IMR-90 (cell line): ENCODE results near the gene TMEM260. TPM values are rescaled to one million over a fixed set of nuclear protein-coding genes. Genes with fewer than 3 reads are reported as not detected.

Experiments used
- ATAC-seq: fragments of 200-7000 bp; cut with Tn5 transposase; 2 replicates; pipeline ENCODE4 v1.9.1; 2020; ENCODE audit warnings: low read depth, mild to moderate bottlenecking, moderate library complexity
- BruUV-seq: library from RNA; stranded (reverse); fragments of 400-500 nt; replicated peaks from 2 replicates; lab custom pipeline; 2021; lab: Mats Ljungman, UMichigan
- CTCF ChIA-PET: fragments of 300-600 bp; formaldehyde crosslinking; extraction: SDS; loops from one replicate; lab custom pipeline; 2021; ENCODE audit warnings: antibody characterized with exemption; lab: Yijun Ruan, JAX
- POLR2A ChIA-PET: fragments of 300-600 bp; sonication (Branson Sonifier 250); formaldehyde crosslinking; loops from one replicate; lab custom pipeline; 2022; ENCODE audit warnings: antibody characterized with exemption; ENCODE audit not compliant: unreplicated experiment; lab: Charles Lee
- DNase-seq: peaks from one replicate; pipeline ENCODE4 v3.0.0; 2013
- H2AFZ ChIP-seq: replicated peaks from 2 replicates; pipeline ENCODE3; 2013; ENCODE audit warnings: low read length, mild to moderate bottlenecking; ENCODE audit not compliant: poor library complexity
- H2AK5ac ChIP-seq: 2 replicates; pipeline ENCODE4 v1.6.1; 2013; ENCODE audit warnings: low read depth, low read length, inconsistent platforms
- H2AK9ac ChIP-seq: replicated peaks from 2 replicates; pipeline ENCODE3; 2013; ENCODE audit warnings: mild to moderate bottlenecking, low read depth, low read length, moderate library complexity; ENCODE audit not compliant: poor library complexity
- H2BK120ac ChIP-seq: 2 replicates; pipeline ENCODE4 v1.6.1; 2013; ENCODE audit warnings: low read depth, low read length, inconsistent platforms
- H2BK15ac ChIP-seq: 3 replicates; pipeline ENCODE4 v1.6.1; 2013; ENCODE audit warnings: low read depth, low read length, inconsistent platforms
- H2BK20ac ChIP-seq: 2 replicates; pipeline ENCODE4 v1.6.1; 2013; ENCODE audit warnings: low read depth, mild to moderate bottlenecking, inconsistent platforms, low read length, moderate library complexity
- H2BK5ac ChIP-seq: 2 replicates; pipeline ENCODE4 v1.6.1; 2013; ENCODE audit warnings: mild to moderate bottlenecking, low read depth, low read length, inconsistent platforms; ENCODE audit not compliant: poor library complexity, severe bottlenecking
- H3K14ac ChIP-seq: replicated peaks from 2 replicates; pipeline ENCODE4 v1.6.1; 2013; ENCODE audit warnings: low read depth, low read length, inconsistent platforms
- H3K18ac ChIP-seq: 2 replicates; pipeline ENCODE4 v1.6.1; 2013; ENCODE audit warnings: low read depth, low read length, control low read depth
- H3K23ac ChIP-seq: 2 replicates; pipeline ENCODE4 v1.6.1; 2013; ENCODE audit warnings: low read depth, low read length, inconsistent platforms
- H3K27ac ChIP-seq: 2 replicates; pipeline ENCODE4 v1.5.1; 2013; ENCODE audit warnings: mild to moderate bottlenecking, control low read depth, low read length; ENCODE audit not compliant: insufficient read depth
- H3K27me3 ChIP-seq: 2 replicates; pipeline ENCODE4 v1.6.1; 2013; ENCODE audit warnings: low read length; ENCODE audit not compliant: control insufficient read depth, insufficient read depth
- H3K36me3 ChIP-seq: 2 replicates; pipeline ENCODE4 v1.6.1; 2013; ENCODE audit warnings: low read length, mixed read lengths; ENCODE audit not compliant: control insufficient read depth, insufficient read depth
- H3K4ac ChIP-seq: 2 replicates; pipeline ENCODE4 v1.6.1; 2013; ENCODE audit warnings: low read depth, low read length, inconsistent platforms
- H3K4me1 ChIP-seq: 2 replicates; pipeline ENCODE4 v1.6.1; 2013; ENCODE audit warnings: low read length, mixed read lengths; ENCODE audit not compliant: control insufficient read depth, insufficient read depth
- H3K4me2 ChIP-seq: 2 replicates; pipeline ENCODE4 v1.6.1; 2013; ENCODE audit warnings: low read depth, mild to moderate bottlenecking, control low read depth, low read length, moderate library complexity
- H3K4me3 ChIP-seq: 2 replicates; pipeline ENCODE4 v1.5.1; 2013; ENCODE audit warnings: low read depth, mild to moderate bottlenecking, control low read depth, low read length, moderate library complexity; ENCODE audit not compliant: insufficient read depth
- H3K56ac ChIP-seq: 2 replicates; pipeline ENCODE4 v1.6.1; 2013; ENCODE audit warnings: low read length, inconsistent platforms; ENCODE audit not compliant: insufficient read depth; ENCODE audit errors: extremely low read depth
- H3K79me1 ChIP-seq, 2 experiments: 2 replicates each; pipeline ENCODE4 v1.6.1; 2013; ENCODE audit warnings: low read length in 2 of 2, inconsistent platforms in 1 of 2, low read depth in 1 of 2
- H3K9ac ChIP-seq: 2 replicates; pipeline ENCODE4 v1.6.1; 2013; ENCODE audit warnings: low read depth, low read length, control low read depth
- H3K9me1 ChIP-seq: 2 replicates; pipeline ENCODE4 v1.6.1; 2013; ENCODE audit warnings: low read length, inconsistent platforms; ENCODE audit not compliant: insufficient read depth
- H3K9me3 ChIP-seq: 2 replicates; pipeline ENCODE4 v1.6.1; 2013; ENCODE audit warnings: low read length; ENCODE audit not compliant: control insufficient read depth, insufficient read depth
- H4K20me1 ChIP-seq: 2 replicates; pipeline ENCODE4 v1.6.1; 2013; ENCODE audit warnings: low read length, inconsistent platforms; ENCODE audit not compliant: insufficient read depth
- H4K5ac ChIP-seq: 2 replicates; pipeline ENCODE4 v1.6.1; 2013; ENCODE audit warnings: mild to moderate bottlenecking, low read depth, low read length, control low read depth
- H4K8ac ChIP-seq, 2 experiments: 2 replicates each; pipeline ENCODE4 v1.6.1; 2013; ENCODE audit warnings: low read depth in 2 of 2, low read length in 2 of 2, control low read depth in 1 of 2, inconsistent platforms in 1 of 2
- H4K91ac ChIP-seq: 2 replicates; pipeline ENCODE4 v1.6.1; 2013; ENCODE audit warnings: low read depth, low read length, inconsistent platforms; ENCODE audit not compliant: insufficient read depth
- CEBPB ChIP-seq: IDR thresholded peaks from 2 replicates; pipeline ENCODE4 v1.6.1; 2012; ENCODE audit warnings: low read depth, low read length, improper control_type of control experiment
- FOS ChIP-seq: fragments of 150-350 bp; IDR thresholded peaks from 2 replicates; pipeline ENCODE4 v1.6.1; 2016; ENCODE audit warnings: low read depth, low read length
- MAFK ChIP-seq: IDR thresholded peaks from 2 replicates; pipeline ENCODE4 v1.6.1; 2012; ENCODE audit warnings: low read depth, low read length, improper control_type of control experiment
- MXI1 ChIP-seq: IDR thresholded peaks from 2 replicates; pipeline ENCODE4 v1.6.1; 2012; ENCODE audit warnings: low read depth, mild to moderate bottlenecking, low read length, moderate library complexity, borderline replicate concordance
- RAD21 ChIP-seq: IDR thresholded peaks from 2 replicates; pipeline ENCODE4 v1.6.1; 2012; ENCODE audit warnings: low read length, improper control_type of control experiment
- SMC3 ChIP-seq: fragments of 150-350 bp; IDR thresholded peaks from 2 replicates; pipeline ENCODE4 v1.6.1; 2016; ENCODE audit warnings: low read depth, mild to moderate bottlenecking, antibody characterized with exemption, low read length, moderate library complexity
- WGBS, 2 experiments: methylation state at CpG; one replicate each; pipeline versions ENCODE4 v1.1.5 to v1.1.7; 2013; ENCODE audit warnings: missing lambda C conversion rate in 2 of 2; ENCODE audit not compliant: insufficient read length in 1 of 2; ENCODE audit errors: extremely low coverage in 2 of 2; 5-methylcytosine and 5-hydroxymethylcytosine counted together
- dilution Hi-C: fragments of 300-500 bp; cut with HindIII; formaldehyde crosslinking; loops from one replicate; pipeline ENCODE4 v1.14.3; 2018; ENCODE audit warnings: low sequenced_read_pairs; ENCODE audit not compliant: unreplicated experiment
- in situ Hi-C: fragments of 300-500 bp; cut with MboI; formaldehyde crosslinking; loops from 3 replicates; pipeline ENCODE4 v1.14.3; 2019; ENCODE audit warnings: low sequenced_read_pairs, inconsistent platforms, mixed read lengths
- intact Hi-C: fragments of 100-400 bp; cut with micrococcal nuclease; formaldehyde crosslinking; loops from 2 replicates; pipeline ENCODE4 v1.10.0; 2022
- polyA plus RNA-seq, 3 experiments: library from polyadenylated mRNA; depleted of rRNA; stranded (reverse); fragments of >200 nt; gene quantifications; 2 replicates each; pipeline ENCODE4 v1.2.3, GENCODE V29; 2012; ENCODE audit warnings: low replicate concordance in 1 of 3
- total RNA-seq: library from RNA; depleted of rRNA; stranded (reverse); fragments of >200 nt; gene quantifications from 2 replicates; pipeline ENCODE4 v1.2.3, GENCODE V29; 2012
- TF ChIP-seq, protein P1 (sequence below): fragments of 150-350 bp; IDR thresholded peaks from 2 replicates; pipeline ENCODE4 v1.6.1; 2016; ENCODE audit warnings: low read depth, mild to moderate bottlenecking, low read length, moderate library complexity, borderline replicate concordance
- TF ChIP-seq, protein P2 (sequence below): conservative IDR thresholded peaks from 2 replicates; pipeline ENCODE4 v1.5.1; 2012; ENCODE audit warnings: mild to moderate bottlenecking, low read depth, low read length, improper control_type of control experiment

Gene TMEM260
- total and polyA plus RNA-seq, 2 of the 4 experiments (the other 2 are of a cell fraction): 6.4 to 11.5 TPM

DNA sequence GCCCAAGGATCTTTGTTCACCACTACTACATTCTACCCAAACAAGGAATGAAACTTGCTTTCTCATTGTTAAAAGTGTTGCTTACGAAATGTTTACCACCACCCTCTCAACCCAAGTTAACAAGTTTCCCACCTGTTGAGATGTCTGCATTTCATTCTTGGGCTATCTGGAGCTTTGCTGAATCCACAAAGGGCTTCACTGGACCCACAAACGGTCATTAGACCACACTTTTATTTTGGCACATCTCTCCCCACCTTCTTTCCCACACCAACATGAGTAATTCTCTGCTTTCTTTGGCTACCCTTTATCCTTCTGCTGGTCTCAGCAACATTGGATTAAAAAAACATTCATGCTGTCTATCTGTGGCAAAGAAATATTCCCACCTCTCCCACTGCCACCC, 78.0 kb downstream of the TMEM260 start:
- in situ Hi-C loops: loop anchor here (25.0 kb wide), 1 partner anchor 655 kb away; no protein-coding TSS in a partner anchor
- DNase-seq: no peak
- H3K18ac ChIP-seq: no peak overlapping the region
- H2BK5ac ChIP-seq: no peak overlapping the region
- WGBS, 2 experiments: 40% methylated on average over 1 of the region's 2 CpGs; no CpG with 5 or more reads in 1 of the 2 experiments
- no peaks in the 10 kb centered on the region for H3K9me1 ChIP-seq
- no peaks in the 10 kb centered on the region for H3K36me3 ChIP-seq
- H4K20me1 ChIP-seq: no peaks in the 10 kb centered on the region
- no peak for ATAC-seq
- H3K4me1 ChIP-seq: no peaks in the 10 kb centered on the region
- H3K56ac ChIP-seq: no peak overlapping the region
- no peak overlapping the region for H3K23ac ChIP-seq
- POLR2A ChIA-PET: no interaction called here
- no peak overlapping the region for H3K4ac ChIP-seq
- intact Hi-C loops: loop anchor here (10.0 kb wide), 1 partner anchor 407 kb away; no protein-coding TSS in a partner anchor
- no peak overlapping the region for H3K27ac ChIP-seq
- no peaks in the 10 kb centered on the region for H3K79me1 ChIP-seq
- no peak for TF ChIP-seq MAFK
- TF ChIP-seq, protein P1, sequence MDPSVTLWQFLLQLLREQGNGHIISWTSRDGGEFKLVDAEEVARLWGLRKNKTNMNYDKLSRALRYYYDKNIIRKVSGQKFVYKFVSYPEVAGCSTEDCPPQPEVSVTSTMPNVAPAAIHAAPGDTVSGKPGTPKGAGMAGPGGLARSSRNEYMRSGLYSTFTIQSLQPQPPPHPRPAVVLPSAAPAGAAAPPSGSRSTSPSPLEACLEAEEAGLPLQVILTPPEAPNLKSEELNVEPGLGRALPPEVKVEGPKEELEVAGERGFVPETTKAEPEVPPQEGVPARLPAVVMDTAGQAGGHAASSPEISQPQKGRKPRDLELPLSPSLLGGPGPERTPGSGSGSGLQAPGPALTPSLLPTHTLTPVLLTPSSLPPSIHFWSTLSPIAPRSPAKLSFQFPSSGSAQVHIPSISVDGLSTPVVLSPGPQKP: no peak
- no peak for TF ChIP-seq FOS
- no peak for TF ChIP-seq RAD21
- TF ChIP-seq, protein P2, sequence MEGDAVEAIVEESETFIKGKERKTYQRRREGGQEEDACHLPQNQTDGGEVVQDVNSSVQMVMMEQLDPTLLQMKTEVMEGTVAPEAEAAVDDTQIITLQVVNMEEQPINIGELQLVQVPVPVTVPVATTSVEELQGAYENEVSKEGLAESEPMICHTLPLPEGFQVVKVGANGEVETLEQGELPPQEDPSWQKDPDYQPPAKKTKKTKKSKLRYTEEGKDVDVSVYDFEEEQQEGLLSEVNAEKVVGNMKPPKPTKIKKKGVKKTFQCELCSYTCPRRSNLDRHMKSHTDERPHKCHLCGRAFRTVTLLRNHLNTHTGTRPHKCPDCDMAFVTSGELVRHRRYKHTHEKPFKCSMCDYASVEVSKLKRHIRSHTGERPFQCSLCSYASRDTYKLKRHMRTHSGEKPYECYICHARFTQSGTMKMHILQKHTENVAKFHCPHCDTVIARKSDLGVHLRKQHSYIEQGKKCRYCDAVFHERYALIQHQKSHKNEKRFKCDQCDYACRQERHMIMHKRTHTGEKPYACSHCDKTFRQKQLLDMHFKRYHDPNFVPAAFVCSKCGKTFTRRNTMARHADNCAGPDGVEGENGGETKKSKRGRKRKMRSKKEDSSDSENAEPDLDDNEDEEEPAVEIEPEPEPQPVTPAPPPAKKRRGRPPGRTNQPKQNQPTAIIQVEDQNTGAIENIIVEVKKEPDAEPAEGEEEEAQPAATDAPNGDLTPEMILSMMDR: no peak
- no peak for TF ChIP-seq SMC3
- TF ChIP-seq CEBPB: no peak
- TF ChIP-seq MXI1: no peak
- no peak overlapping the region for H4K5ac ChIP-seq
- no peak overlapping the region for H3K4me2 ChIP-seq
- dilution Hi-C loops: no loop called here
- no peak overlapping the region for H2BK15ac ChIP-seq
- CTCF ChIA-PET: no interaction called here
- H3K9me3 ChIP-seq: no peaks in the 10 kb centered on the region
- BruUV-seq: no TSS peak
- no peak overlapping the region for H2BK120ac ChIP-seq
- peaks cover 2% of the 10 kb centered on the region; the same call in 1 of the 2 replicates for H3K27me3 ChIP-seq
- no peak overlapping the region for H3K4me3 ChIP-seq
- no peak overlapping the region for H4K8ac ChIP-seq
- H2BK20ac ChIP-seq: no peak overlapping the region
- no peak overlapping the region for H3K14ac ChIP-seq
- no peak overlapping the region for H4K91ac ChIP-seq
- H2AFZ ChIP-seq: no peak overlapping the region
- no peak overlapping the region for H2AK9ac ChIP-seq
- H3K9ac ChIP-seq: no peak overlapping the region
- no peak overlapping the region for H2AK5ac ChIP-seq
